Astrocyte (in vitro differentiated cells and primary cell): ENCODE measurements around the gene CORO7. TPM values are rescaled to one million over a fixed set of nuclear protein-coding genes. Genes with fewer than 3 reads are reported as not detected.

Source experiments
- DNase-seq: peaks from one replicate; pipeline ENCODE4 v3.0.0-alpha.2; 2010; ENCODE audit warnings: low read depth
- FAIRE-seq: peaks from 2 replicates; lab custom pipeline; 2011; peaks lifted over from hg19 to GRCh38; lab: Jason Lieb, UNC
- H2AFZ ChIP-seq: 2 replicates; pipeline ENCODE4 v1.6.0; 2012; ENCODE audit warnings: low read depth, low read length, inconsistent platforms
- H3K27ac ChIP-seq: 2 replicates; pipeline ENCODE4 v1.5.1; 2011; ENCODE audit warnings: low read depth, low read length, inconsistent platforms
- H3K27me3 ChIP-seq: 2 replicates; pipeline ENCODE4 v1.6.0; 2011; ENCODE audit warnings: low read length, inconsistent platforms; ENCODE audit not compliant: insufficient read depth
- H3K36me3 ChIP-seq: 2 replicates; pipeline ENCODE4 v1.5.1; 2011; ENCODE audit warnings: low read length, inconsistent platforms; ENCODE audit not compliant: insufficient read depth
- H3K4me1 ChIP-seq: 2 replicates; pipeline ENCODE4 v1.5.1; 2011; ENCODE audit warnings: low read length, inconsistent platforms; ENCODE audit not compliant: insufficient read depth
- H3K4me2 ChIP-seq: 2 replicates; pipeline ENCODE4 v1.6.0; 2012; ENCODE audit warnings: low read length, inconsistent platforms
- H3K4me3 ChIP-seq: 2 replicates; pipeline ENCODE4 v1.5.1; 2011; ENCODE audit warnings: low read depth, mild to moderate bottlenecking, low read length, inconsistent platforms; ENCODE audit not compliant: insufficient read depth
- H3K79me2 ChIP-seq: 2 replicates; pipeline ENCODE4 v1.6.0; 2012; ENCODE audit warnings: mild to moderate bottlenecking, low read length, inconsistent platforms; ENCODE audit not compliant: insufficient read depth
- H3K9ac ChIP-seq: 2 replicates; pipeline ENCODE4 v1.6.0; 2012; ENCODE audit warnings: mild to moderate bottlenecking, low read length, inconsistent platforms
- H3K9me3 ChIP-seq: 2 replicates; pipeline ENCODE4 v1.5.1; 2012; ENCODE audit warnings: low read depth, mild to moderate bottlenecking, low read length, inconsistent platforms; ENCODE audit not compliant: insufficient read depth
- H4K20me1 ChIP-seq: 2 replicates; pipeline ENCODE4 v1.6.0; 2012; ENCODE audit warnings: low read length, inconsistent platforms; ENCODE audit not compliant: insufficient read depth
- H3K27ac Mint-ChIP-seq: one replicate; pipeline ENCODE4 v1.8.0; 2021; ENCODE audit warnings: mild to moderate bottlenecking, mixed read lengths; ENCODE audit not compliant: unreplicated experiment
- H3K27me3 Mint-ChIP-seq: one replicate; pipeline ENCODE4 v1.8.0; 2021; ENCODE audit warnings: low read depth, mixed read lengths; ENCODE audit not compliant: unreplicated experiment
- H3K36me3 Mint-ChIP-seq: one replicate; pipeline ENCODE4 v1.8.0; 2021; ENCODE audit warnings: low read depth, mixed read lengths; ENCODE audit not compliant: unreplicated experiment
- H3K4me1 Mint-ChIP-seq: one replicate; pipeline ENCODE4 v1.8.0; 2021; ENCODE audit warnings: low read depth, mixed read lengths; ENCODE audit not compliant: unreplicated experiment
- H3K4me3 Mint-ChIP-seq: one replicate; pipeline ENCODE4 v1.8.0; 2021; ENCODE audit warnings: mild to moderate bottlenecking, moderate library complexity, mixed read lengths; ENCODE audit not compliant: unreplicated experiment
- H3K9me3 Mint-ChIP-seq: one replicate; pipeline ENCODE4 v1.8.0; 2021; ENCODE audit warnings: mild to moderate bottlenecking, mixed read lengths; ENCODE audit not compliant: unreplicated experiment
- EZH2 ChIP-seq: IDR thresholded peaks from 2 replicates; pipeline ENCODE4 v1.6.1; 2012; ENCODE audit warnings: mild to moderate bottlenecking, low read length, inconsistent platforms; ENCODE audit not compliant: insufficient read depth
- total RNA-seq: library from RNA; stranded (reverse); gene quantifications from 2 replicates; pipeline ENCODE4 v1.2.1, GENCODE V29; 2021
- TF ChIP-seq, protein P1 (sequence below): IDR thresholded peaks from 2 replicates; pipeline ENCODE4 v1.5.1; 2011; ENCODE audit warnings: low read depth, mild to moderate bottlenecking, inconsistent platforms, low read length, moderate library complexity; ENCODE audit not compliant: insufficient read depth

CORO7 gene
- total RNA-seq, 1 donor from 2014 or later = 26.4 TPM

DNA sequence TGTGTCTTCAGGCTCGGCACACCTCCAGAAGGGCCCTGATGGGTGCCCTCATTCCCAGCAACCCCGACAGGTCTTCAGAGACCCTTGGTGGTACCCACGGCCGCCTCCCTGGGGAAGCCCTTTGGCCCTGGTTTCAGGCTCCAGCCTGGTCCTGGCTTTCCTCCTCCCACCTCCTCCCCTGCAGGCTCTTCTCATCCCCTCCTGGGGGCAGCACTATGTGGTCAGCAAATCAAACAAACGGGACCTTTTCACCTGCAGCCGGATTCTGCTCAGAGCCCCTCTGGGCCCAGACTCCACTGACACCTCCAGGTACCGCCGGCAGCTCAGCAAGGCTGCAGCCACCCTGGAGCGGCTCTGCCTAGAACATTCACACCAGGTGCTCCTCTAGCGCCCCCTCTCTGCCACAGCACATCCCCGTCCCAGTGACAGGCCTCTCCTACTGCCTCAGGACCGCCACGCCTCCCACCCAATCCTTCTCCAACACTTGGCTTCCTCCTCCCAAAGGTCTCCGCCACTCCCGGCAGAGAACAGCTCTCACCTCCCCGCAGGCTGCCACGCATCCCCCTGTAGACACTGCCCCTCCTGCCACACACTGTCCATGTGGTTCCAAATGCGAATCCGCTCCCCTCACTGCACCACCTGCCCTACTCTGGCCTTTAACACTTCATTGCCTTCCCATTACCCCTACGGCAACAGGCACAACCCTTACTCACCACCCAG, 12.0 kb downstream of the CORO7 start:
- no peak overlapping the region for H2AFZ ChIP-seq
- Mint-ChIP-seq H3K4me3 (no peak overlapping the region), H3K27me3 (no peaks in the 10 kb centered on the region), H3K4me1 (no peaks in the 10 kb centered on the region), H3K9me3 (no peaks in the 10 kb centered on the region), H3K36me3 (peaks cover 6% of the 10 kb centered on the region), H3K27ac (peak overlapping the region; percentile 10)
- no peaks in the 10 kb centered on the region for H3K27me3 ChIP-seq
- no peak overlapping the region for H3K4me3 ChIP-seq
- H3K27ac ChIP-seq = no peak overlapping the region
- H3K9ac ChIP-seq = no peak overlapping the region
- no peaks in the 10 kb centered on the region for H3K36me3 ChIP-seq
- H3K9me3 ChIP-seq = no peaks in the 10 kb centered on the region
- peaks cover 3% of the 10 kb centered on the region for H3K79me2 ChIP-seq
- H3K4me1 ChIP-seq = peaks cover 18% of the 10 kb centered on the region
- H4K20me1 ChIP-seq = peaks cover 35% of the 10 kb centered on the region
- no peak for DNase-seq
- no peak for FAIRE-seq
- TF ChIP-seq, protein P1, sequence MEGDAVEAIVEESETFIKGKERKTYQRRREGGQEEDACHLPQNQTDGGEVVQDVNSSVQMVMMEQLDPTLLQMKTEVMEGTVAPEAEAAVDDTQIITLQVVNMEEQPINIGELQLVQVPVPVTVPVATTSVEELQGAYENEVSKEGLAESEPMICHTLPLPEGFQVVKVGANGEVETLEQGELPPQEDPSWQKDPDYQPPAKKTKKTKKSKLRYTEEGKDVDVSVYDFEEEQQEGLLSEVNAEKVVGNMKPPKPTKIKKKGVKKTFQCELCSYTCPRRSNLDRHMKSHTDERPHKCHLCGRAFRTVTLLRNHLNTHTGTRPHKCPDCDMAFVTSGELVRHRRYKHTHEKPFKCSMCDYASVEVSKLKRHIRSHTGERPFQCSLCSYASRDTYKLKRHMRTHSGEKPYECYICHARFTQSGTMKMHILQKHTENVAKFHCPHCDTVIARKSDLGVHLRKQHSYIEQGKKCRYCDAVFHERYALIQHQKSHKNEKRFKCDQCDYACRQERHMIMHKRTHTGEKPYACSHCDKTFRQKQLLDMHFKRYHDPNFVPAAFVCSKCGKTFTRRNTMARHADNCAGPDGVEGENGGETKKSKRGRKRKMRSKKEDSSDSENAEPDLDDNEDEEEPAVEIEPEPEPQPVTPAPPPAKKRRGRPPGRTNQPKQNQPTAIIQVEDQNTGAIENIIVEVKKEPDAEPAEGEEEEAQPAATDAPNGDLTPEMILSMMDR = peak; percentile 64
- no peak for TF ChIP-seq EZH2
- no peak overlapping the region for H3K4me2 ChIP-seq

DNA sequence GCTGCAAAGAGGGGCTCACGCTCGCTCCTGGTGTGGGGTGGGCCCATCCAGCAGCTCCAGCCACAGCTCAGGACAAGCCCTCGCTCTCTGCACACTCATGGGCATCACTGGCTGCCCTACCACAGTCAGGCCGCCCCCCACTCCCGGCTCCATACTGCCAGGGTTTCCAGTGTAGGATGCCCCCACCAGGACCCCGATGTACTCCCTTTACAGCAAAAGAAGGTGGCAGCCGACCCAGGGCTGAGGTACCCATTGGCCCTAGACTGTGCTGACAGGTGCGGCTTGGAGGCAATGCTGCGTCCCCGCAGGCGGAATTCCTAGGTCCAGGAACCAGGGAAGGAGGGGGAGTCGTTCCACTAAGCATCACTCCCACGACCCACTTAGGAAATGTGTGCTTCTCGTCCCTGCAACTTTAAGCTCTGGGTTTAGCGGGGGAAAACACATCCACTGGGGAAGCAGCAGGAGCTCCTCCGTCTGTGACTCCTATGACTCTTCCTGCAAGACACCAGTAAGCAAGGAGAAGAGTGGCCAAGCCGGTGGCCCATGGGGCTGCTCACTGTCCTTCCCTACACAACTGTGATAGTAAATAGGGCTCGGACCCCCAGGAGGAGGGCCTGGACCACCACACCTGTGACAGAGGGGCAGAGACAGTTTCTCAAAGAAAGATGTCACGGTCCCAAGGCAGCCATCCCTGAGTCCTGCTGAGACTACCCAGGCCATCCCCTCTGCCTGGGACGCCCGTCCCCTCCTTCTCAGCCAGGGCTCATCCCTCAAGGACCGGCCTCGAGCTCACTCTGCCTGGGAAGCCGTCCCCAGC, 13.1 kb downstream of the CORO7 start:
- peaks cover 12% of the 10 kb centered on the region for H3K4me1 ChIP-seq
- H3K27me3 Mint-ChIP-seq = no peaks in the 10 kb centered on the region
- H3K4me3 ChIP-seq = no peak overlapping the region
- DNase-seq = no peak
- H3K9ac ChIP-seq = no peak overlapping the region
- no peak overlapping the region for H3K4me3 Mint-ChIP-seq
- no peaks in the 10 kb centered on the region for H3K4me1 Mint-ChIP-seq
- no peak overlapping the region for H3K27ac Mint-ChIP-seq
- H2AFZ ChIP-seq = no peak overlapping the region
- no peak overlapping the region for H3K27ac ChIP-seq
- FAIRE-seq = no peak
- H3K36me3 Mint-ChIP-seq = peaks cover 6% of the 10 kb centered on the region
- TF ChIP-seq, protein P1 = no peak
- no peak for TF ChIP-seq EZH2
- H3K9me3 Mint-ChIP-seq = no peaks in the 10 kb centered on the region
- H3K4me2 ChIP-seq = no peak overlapping the region
- H4K20me1 ChIP-seq = peaks cover 26% of the 10 kb centered on the region
- H3K9me3 ChIP-seq = no peaks in the 10 kb centered on the region
- no peaks in the 10 kb centered on the region for H3K79me2 ChIP-seq
- H3K27me3 ChIP-seq = no peaks in the 10 kb centered on the region
- no peaks in the 10 kb centered on the region for H3K36me3 ChIP-seq
